HCT116 (cell line): ENCODE data around the gene GRIA1. TPM values are rescaled to one million over a fixed set of nuclear protein-coding genes. Genes with fewer than 3 reads are reported as not detected.

Source experiments
- ATAC-seq: fragments of 200-7000 bp; cut with Tn5 transposase; 2 replicates; pipeline ENCODE4 v1.9.1; 2020; ENCODE audit warnings: mild to moderate bottlenecking, moderate library complexity
- BruUV-seq: library from RNA; stranded (reverse); fragments of 400-500 nt; replicated peaks from 2 replicates; lab custom pipeline; 2021; lab: Mats Ljungman, UMichigan
- CTCF ChIA-PET: fragments of 300-600 bp; sonication (Branson Sonifier 250); formaldehyde crosslinking; loops from one replicate; lab custom pipeline; 2021; ENCODE audit warnings: antibody characterized with exemption; lab: Charles Lee
- POLR2A ChIA-PET: fragments of 300-600, 350-600 bp; sonication (Branson Sonifier 250); formaldehyde crosslinking; loops from one replicate; lab custom pipeline; 2021; ENCODE audit warnings: antibody characterized with exemption; lab: Charles Lee
- RAD21 ChIA-PET, 2 experiments: fragments of 300-600 bp; sonication (Branson Sonifier 250); formaldehyde crosslinking; loops; one replicate each; lab custom pipeline; 2023; ENCODE audit warnings: low total read pairs in 2 of 2; ENCODE audit not compliant: uncharacterized antibody in 2 of 2, unreplicated experiment in 2 of 2, low non-redundant PET in 1 of 2; lab: Charles Lee
- DNase-seq: peaks from one replicate; pipeline ENCODE4 v3.0.0-alpha.2; 2010; ENCODE audit warnings: low read depth, low spot score
- H2AFZ ChIP-seq: fragments of 200-600 bp; shearing (Covaris generic), sonication (generic); 2 replicates; pipeline ENCODE4 v1.6.1; 2017; ENCODE audit warnings: low read depth, mixed run types, mixed read lengths, antibody characterized with exemption, low read length; ENCODE audit not compliant: poor library complexity, severe bottlenecking
- H3K27ac ChIP-seq: 2 replicates; pipeline ENCODE4 v1.5.1; 2012; ENCODE audit warnings: low read depth, low read length
- H3K27me3 ChIP-seq: fragments of 200-600 bp; sonication (generic); 2 replicates; pipeline ENCODE4 v1.6.1; 2016; ENCODE audit warnings: mixed run types, low read length, mixed read lengths; ENCODE audit not compliant: insufficient read depth
- H3K36me3 ChIP-seq, 2 experiments: fragments of 200-500 bp in 1 of 2; fragments of 200-600 bp in 1 of 2; sonication (Bioruptor generic) in 1 of 2; sonication (generic) in 1 of 2; 2 replicates each; pipeline versions ENCODE4 v1.5.1 to v1.6.1; 2014 to 2016; ENCODE audit warnings: low read length in 2 of 2, inconsistent platforms in 1 of 2, mixed read lengths in 1 of 2, mixed run types in 1 of 2; ENCODE audit not compliant: insufficient read depth in 2 of 2, control insufficient read depth in 1 of 2
- H3K4me1 ChIP-seq, 2 experiments: fragments of 200-600 bp in 1 of 2; sonication (generic) in 1 of 2; 2 replicates each; pipeline versions ENCODE4 v1.5.1 to v1.6.1; 2012 to 2017; ENCODE audit warnings: low read length in 2 of 2, inconsistent platforms in 1 of 2, mild to moderate bottlenecking in 1 of 2, mixed read lengths in 1 of 2, mixed run types in 1 of 2, moderate library complexity in 1 of 2; ENCODE audit not compliant: insufficient read depth in 2 of 2, control insufficient read depth in 1 of 2
- H3K4me2 ChIP-seq: fragments of 200-600 bp; sonication (generic); 2 replicates; pipeline ENCODE4 v1.6.1; 2017; ENCODE audit warnings: mixed run types, low read length, mixed read lengths
- H3K4me3 ChIP-seq, 2 experiments: fragments of 200-600 bp in 1 of 2; sonication (generic) in 1 of 2; replicated peaks in 1 of 2; 2 replicates each; pipeline ENCODE4 v1.5.1; 2011 to 2016; ENCODE audit warnings: low read length in 2 of 2, control low read depth in 1 of 2, low read depth in 1 of 2, mild to moderate bottlenecking in 1 of 2, mixed read lengths in 1 of 2, mixed run types in 1 of 2
- H3K79me2 ChIP-seq: fragments of 200-600 bp; sonication (generic); 2 replicates; pipeline ENCODE4 v1.6.1; 2017; ENCODE audit warnings: mild to moderate bottlenecking, mixed run types, low read length, moderate library complexity, mixed read lengths; ENCODE audit not compliant: insufficient read depth
- H3K9ac ChIP-seq: fragments of 200-600 bp; sonication (generic); 2 replicates; pipeline ENCODE4 v1.6.1; 2016; ENCODE audit warnings: low read length, mixed read lengths
- H3K9me2 ChIP-seq: fragments of 200-600 bp; sonication (generic), shearing (Covaris generic); 2 replicates; pipeline ENCODE4 v1.6.1; 2017; ENCODE audit warnings: mixed run types, mild to moderate bottlenecking, moderate library complexity; ENCODE audit not compliant: insufficient read depth
- H3K9me3 ChIP-seq, 2 experiments: fragments of 200-500 bp in 1 of 2; fragments of 200-600 bp in 1 of 2; sonication (Bioruptor generic) in 1 of 2; sonication (generic) in 1 of 2; 2 replicates each; pipeline ENCODE4 v1.6.1; 2014 to 2017; ENCODE audit warnings: low read length in 2 of 2, mixed read lengths in 2 of 2, inconsistent platforms in 1 of 2, low read depth in 1 of 2, mild to moderate bottlenecking in 1 of 2, mixed run types in 1 of 2, moderate library complexity in 1 of 2; ENCODE audit not compliant: control insufficient read depth in 1 of 2, insufficient read depth in 1 of 2
- H4K20me1 ChIP-seq: fragments of 200-600 bp; sonication (generic), shearing (Covaris generic); 2 replicates; pipeline ENCODE4 v1.6.1; 2017; ENCODE audit warnings: mixed run types, mild to moderate bottlenecking, moderate library complexity; ENCODE audit not compliant: insufficient read depth
- CEBPB ChIP-seq: IDR thresholded peaks from 2 replicates; pipeline ENCODE4 v1.6.1; 2012; ENCODE audit warnings: low read depth
- EGR1 ChIP-seq: IDR thresholded peaks from 2 replicates; pipeline ENCODE4 v1.6.1; 2012; ENCODE audit warnings: low read depth
- ELF1 ChIP-seq: IDR thresholded peaks from 2 replicates; pipeline ENCODE4 v1.6.1; 2012; ENCODE audit warnings: low read depth, borderline replicate concordance
- EZH2 ChIP-seq: fragments of 200-600 bp; sonication (generic); IDR thresholded peaks from 2 replicates; pipeline ENCODE4 v1.6.1; 2017; ENCODE audit warnings: antibody characterized with exemption, mixed run types
- EZH2phosphoT487 ChIP-seq: fragments of 200-600 bp; IDR thresholded peaks from 2 replicates; pipeline ENCODE4 v1.6.1; 2018; ENCODE audit warnings: antibody characterized with exemption, borderline replicate concordance
- JUND ChIP-seq: IDR thresholded peaks from 2 replicates; pipeline ENCODE4 v1.6.1; 2012
- POLR2AphosphoS5 ChIP-seq: IDR thresholded peaks from 2 replicates; pipeline ENCODE4 v1.6.1; 2011; ENCODE audit warnings: mild to moderate bottlenecking, low read depth, low read length, moderate library complexity
- SP1 ChIP-seq: IDR thresholded peaks from 2 replicates; pipeline ENCODE4 v1.6.1; 2012; ENCODE audit warnings: low read depth
- SRF ChIP-seq: IDR thresholded peaks from 2 replicates; pipeline ENCODE4 v1.6.1; 2012; ENCODE audit warnings: low read depth
- YY1 ChIP-seq: IDR thresholded peaks from 2 replicates; pipeline ENCODE4 v1.6.1; 2011; ENCODE audit warnings: low read length, low read depth, moderate library complexity, mild to moderate bottlenecking; ENCODE audit not compliant: insufficient replicate concordance; ENCODE audit errors: extremely low read depth
- ZNF274 ChIP-seq: fragments of 200-500 bp; sonication (Bioruptor generic); IDR thresholded peaks from 2 replicates; pipeline ENCODE4 v1.6.1; 2014; ENCODE audit warnings: mild to moderate bottlenecking, low read depth, low read length, inconsistent platforms
- intact Hi-C: fragments of 100-400 bp; cut with micrococcal nuclease; formaldehyde crosslinking; loops from 2 replicates; pipeline ENCODE4 v1.10.0; 2022
- total RNA-seq: library from RNA; stranded (reverse); gene quantifications from one replicate; pipeline ENCODE4 v1.2.1, GENCODE V29; 2021; ENCODE audit not compliant: unreplicated experiment
- TF ChIP-seq, protein P1 (sequence below): IDR thresholded peaks from 2 replicates; pipeline ENCODE4 v1.6.1; 2012; ENCODE audit warnings: low read depth
- TF ChIP-seq, protein P2 (sequence below): IDR thresholded peaks from 2 replicates; pipeline ENCODE4 v1.6.1; 2012

GRIA1 gene
- total RNA-seq, 1 experiment from 2014 or later: not detected

DNA sequence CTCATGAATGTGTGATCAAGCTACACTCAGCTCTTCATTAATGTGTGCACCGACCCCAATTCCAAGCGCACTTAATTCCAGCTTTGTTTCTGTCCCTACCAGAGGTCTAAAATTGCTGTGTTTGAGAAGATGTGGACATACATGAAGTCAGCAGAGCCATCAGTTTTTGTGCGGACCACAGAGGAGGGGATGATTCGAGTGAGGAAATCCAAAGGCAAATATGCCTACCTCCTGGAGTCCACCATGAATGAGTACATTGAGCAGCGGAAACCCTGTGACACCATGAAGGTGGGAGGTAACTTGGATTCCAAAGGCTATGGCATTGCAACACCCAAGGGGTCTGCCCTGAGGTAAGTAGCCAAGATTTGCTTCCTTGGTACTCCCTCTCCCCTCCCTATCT is 279.6 kb downstream of the GRIA1 start:
- Histone ChIP-seq H3K4me2 (no peak overlapping the region), H3K27ac (no peak overlapping the region), H4K20me1 (no peaks in the 10 kb centered on the region), H3K9me3 (no peaks in the 10 kb centered on the region), H3K4me3 (no peak overlapping the region), H2AFZ (no peak overlapping the region), H3K9ac (no peak overlapping the region), H3K27me3 (no peaks in the 10 kb centered on the region; the same call in 1 of the 2 replicates), H3K4me1 (no peaks in the 10 kb centered on the region), H3K36me3 (no peaks in the 10 kb centered on the region), H3K9me2 (no peaks in the 10 kb centered on the region), H3K79me2 (no peaks in the 10 kb centered on the region)
- no peak for ATAC-seq
- RAD21 ChIA-PET: no interaction called here
- intact Hi-C loops: no loop called here
- no peak for DNase-seq
- BruUV-seq: no TSS peak
- CTCF ChIA-PET: no interaction called here
- POLR2A ChIA-PET: no interaction called here
- no peak for TF ChIP-seq SRF
- no peak for TF ChIP-seq SP1
- TF ChIP-seq ELF1: no peak
- no peak for TF ChIP-seq EGR1
- no peak for TF ChIP-seq YY1
- no peak for TF ChIP-seq JUND
- no peak for TF ChIP-seq CEBPB
- TF ChIP-seq EZH2: no peak
- no peak for TF ChIP-seq EZH2phosphoT487
- no peak for TF ChIP-seq POLR2AphosphoS5
- no peak for TF ChIP-seq ZNF274
- TF ChIP-seq, protein P1, sequence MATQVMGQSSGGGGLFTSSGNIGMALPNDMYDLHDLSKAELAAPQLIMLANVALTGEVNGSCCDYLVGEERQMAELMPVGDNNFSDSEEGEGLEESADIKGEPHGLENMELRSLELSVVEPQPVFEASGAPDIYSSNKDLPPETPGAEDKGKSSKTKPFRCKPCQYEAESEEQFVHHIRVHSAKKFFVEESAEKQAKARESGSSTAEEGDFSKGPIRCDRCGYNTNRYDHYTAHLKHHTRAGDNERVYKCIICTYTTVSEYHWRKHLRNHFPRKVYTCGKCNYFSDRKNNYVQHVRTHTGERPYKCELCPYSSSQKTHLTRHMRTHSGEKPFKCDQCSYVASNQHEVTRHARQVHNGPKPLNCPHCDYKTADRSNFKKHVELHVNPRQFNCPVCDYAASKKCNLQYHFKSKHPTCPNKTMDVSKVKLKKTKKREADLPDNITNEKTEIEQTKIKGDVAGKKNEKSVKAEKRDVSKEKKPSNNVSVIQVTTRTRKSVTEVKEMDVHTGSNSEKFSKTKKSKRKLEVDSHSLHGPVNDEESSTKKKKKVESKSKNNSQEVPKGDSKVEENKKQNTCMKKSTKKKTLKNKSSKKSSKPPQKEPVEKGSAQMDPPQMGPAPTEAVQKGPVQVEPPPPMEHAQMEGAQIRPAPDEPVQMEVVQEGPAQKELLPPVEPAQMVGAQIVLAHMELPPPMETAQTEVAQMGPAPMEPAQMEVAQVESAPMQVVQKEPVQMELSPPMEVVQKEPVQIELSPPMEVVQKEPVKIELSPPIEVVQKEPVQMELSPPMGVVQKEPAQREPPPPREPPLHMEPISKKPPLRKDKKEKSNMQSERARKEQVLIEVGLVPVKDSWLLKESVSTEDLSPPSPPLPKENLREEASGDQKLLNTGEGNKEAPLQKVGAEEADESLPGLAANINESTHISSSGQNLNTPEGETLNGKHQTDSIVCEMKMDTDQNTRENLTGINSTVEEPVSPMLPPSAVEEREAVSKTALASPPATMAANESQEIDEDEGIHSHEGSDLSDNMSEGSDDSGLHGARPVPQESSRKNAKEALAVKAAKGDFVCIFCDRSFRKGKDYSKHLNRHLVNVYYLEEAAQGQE: no peak
- TF ChIP-seq, protein P2, sequence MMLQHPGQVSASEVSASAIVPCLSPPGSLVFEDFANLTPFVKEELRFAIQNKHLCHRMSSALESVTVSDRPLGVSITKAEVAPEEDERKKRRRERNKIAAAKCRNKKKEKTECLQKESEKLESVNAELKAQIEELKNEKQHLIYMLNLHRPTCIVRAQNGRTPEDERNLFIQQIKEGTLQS: no peak
